Right ventricle myocardium superior (tissue), 1 donor: ENCODE data around the gene TRPM3. TPM values are rescaled to one million over a fixed set of nuclear protein-coding genes. Genes with fewer than 3 reads are reported as not detected.

Experiments used
- ATAC-seq: fragments of 200-7000 bp; cut with Tn5 transposase; one replicate; pipeline ENCODE4 v1.9.1; 2020; ENCODE audit warnings: mild to moderate bottlenecking; ENCODE audit not compliant: poor library complexity
- DNase-seq: peaks from one replicate; pipeline ENCODE4 v3.0.0-alpha.2; 2020
- intact Hi-C: fragments of 100-400 bp; cut with DNase I; formaldehyde crosslinking; loops from one replicate; pipeline ENCODE4 v1.11.2; 2022
- total RNA-seq: library from RNA; stranded (reverse); fragmentation: NEBNext Ultra II Directional; extraction: Animal tissue kit (Norgen Biotek cat#: 25700); gene quantifications from one replicate; pipeline ENCODE4 v1.2.1, GENCODE V29; 2021
- donor health status: DM: no; HTN: yes; CAD: no; lungs with severe emphysema.

The TRPM3 gene
- total RNA-seq, 1 donor from 2014 or later: 0.16 TPM

- no peak for DNase-seq
- no peak for ATAC-seq
- intact Hi-C loops: no loop called here
These were observed 615.3 kb downstream of the TRPM3 start for GRCh38 chr9:70506159-70506558.

GRCh38 chr9:70504834-70505233 is 616.6 kb downstream of the TRPM3 start:
- no peak for DNase-seq
- intact Hi-C loops: no loop called here
- no peak for ATAC-seq

- ATAC-seq (no peak), DNase-seq (no peak)
- intact Hi-C loops: no loop called here
These were observed 618.7 kb downstream of the TRPM3 start for GRCh38 chr9:70502690-70503089.

GRCh38 chr9:70500793-70501192 is 620.6 kb downstream of the TRPM3 start:
- no peak for DNase-seq
- no peak for ATAC-seq
- intact Hi-C loops: no loop called here

GRCh38 chr9:70499621-70500020 is 621.8 kb downstream of the TRPM3 start:
- ATAC-seq (no peak), DNase-seq (no peak)
- intact Hi-C loops: no loop called here

- ATAC-seq (no peak), DNase-seq (no peak)
- intact Hi-C loops: no loop called here
These were observed 622.6 kb downstream of the TRPM3 start for GRCh38 chr9:70498866-70499265.

- DNase-seq: no peak
- intact Hi-C loops: no loop called here
- no peak for ATAC-seq
These were observed 625.2 kb downstream of the TRPM3 start for GRCh38 chr9:70496244-70496643.

- DNase-seq: no peak
- intact Hi-C loops: no loop called here
- ATAC-seq: no peak
These were observed 625.9 kb downstream of the TRPM3 start for GRCh38 chr9:70495514-70495913.

GRCh38 chr9:70494221-70494620 is 627.2 kb downstream of the TRPM3 start:
- no peak for DNase-seq
- intact Hi-C loops: loop anchor here (5.0 kb wide), 2 partner anchors 93 to 147 kb away; no protein-coding TSS in a partner anchor
- ATAC-seq: peak; percentile 43

GRCh38 chr9:70493029-70493428 is 628.4 kb downstream of the TRPM3 start:
- no peak for DNase-seq
- intact Hi-C loops: loop anchor here (5.0 kb wide), 2 partner anchors 94 to 146 kb away; no protein-coding TSS in a partner anchor
- peak; percentile 15 for ATAC-seq

GRCh38 chr9:70492319-70492777 is 629.1 kb downstream of the TRPM3 start:
- DNase-seq: no peak
- intact Hi-C loops: loop anchor here (5.0 kb wide), 2 partner anchors 95 to 145 kb away; no protein-coding TSS in a partner anchor
- no peak for ATAC-seq

- intact Hi-C loops: loop anchor here (5.0 kb wide), 2 partner anchors 96 to 144 kb away; no protein-coding TSS in a partner anchor
- DNase-seq (no peak), ATAC-seq (no peak)
These were observed 629.7 kb downstream of the TRPM3 start for GRCh38 chr9:70491426-70492318.

GRCh38 chr9:70490478-70490877 is 630.9 kb downstream of the TRPM3 start:
- ATAC-seq (no peak), DNase-seq (no peak)
- intact Hi-C loops: loop anchor here (5.0 kb wide), 2 partner anchors 97 to 143 kb away; no protein-coding TSS in a partner anchor

GRCh38 chr9:70488793-70489105 is 632.7 kb downstream of the TRPM3 start:
- intact Hi-C loops: no loop called here

GRCh38 chr9:70488098-70488792 is 633.2 kb downstream of the TRPM3 start:
- intact Hi-C loops: no loop called here
- no peak for DNase-seq
- no peak for ATAC-seq

More at GRCh38 chr9:70488793-70489105, 632.7 kb downstream of the TRPM3 start:
- ATAC-seq (no peak), DNase-seq (no peak)

- DNase-seq: peak; percentile 64
- ATAC-seq: peak; percentile 47
- intact Hi-C loops: no loop called here
These were observed 635.3 kb downstream of the TRPM3 start for GRCh38 chr9:70486127-70486526.

GRCh38 chr9:70485273-70485858 is 636.1 kb downstream of the TRPM3 start:
- peak; percentile 75 for DNase-seq
- peak; percentile 66 for ATAC-seq

GRCh38 chr9:70484232-70485130 is 636.9 kb downstream of the TRPM3 start:
- intact Hi-C loops: loop anchor here (2.0 kb wide), 1 partner anchor 116 kb away; no protein-coding TSS in a partner anchor
- ATAC-seq (peak; percentile 71), DNase-seq (no peak)

More at GRCh38 chr9:70485273-70485858, 636.1 kb downstream of the TRPM3 start:
- intact Hi-C loops: loop anchor here (2.0 kb wide), 1 partner anchor 115 kb away; no protein-coding TSS in a partner anchor
